Natural killer cell (primary cell): Measurements from ENCODE around the gene MRAS. TPM values are rescaled to one million over a fixed set of nuclear protein-coding genes. Genes with fewer than 3 reads are reported as not detected.

Experiments
- ATAC-seq, 3 donors: fragments of 150-1000 bp in 2 of 3; fragments of 200-7000 bp in 1 of 3; cut with Tn5 transposase; 1 replicate in 1 of 3; 2 replicates in 2 of 3; pipeline ENCODE4 v1.10.0; 2021; ENCODE audit warnings: mild to moderate bottlenecking in 2 of 3, moderate library complexity in 2 of 3
- DNase-seq, 2 donors: peaks; one replicate each; pipeline versions ENCODE4 v3.0.0 to v3.0.0-alpha.2; 2013 to 2021; ENCODE audit warnings: mixed read lengths in 1 of 2
- H3K27ac ChIP-seq: one replicate; pipeline ENCODE4 v1.5.1; 2013; ENCODE audit warnings: mild to moderate bottlenecking, low read length
- H3K27me3 ChIP-seq: one replicate; pipeline ENCODE4 v1.6.1; 2013; ENCODE audit warnings: low read length; ENCODE audit not compliant: control insufficient read depth, insufficient read depth
- H3K36me3 ChIP-seq: one replicate; pipeline ENCODE4 v1.6.1; 2013; ENCODE audit warnings: low read length; ENCODE audit not compliant: control insufficient read depth, insufficient read depth
- H3K4me1 ChIP-seq: one replicate; pipeline ENCODE4 v1.6.1; 2013; ENCODE audit warnings: low read length; ENCODE audit not compliant: control insufficient read depth, insufficient read depth
- H3K4me3 ChIP-seq: one replicate; pipeline ENCODE4 v1.5.1; 2013; ENCODE audit warnings: low read length
- H3K9me3 ChIP-seq: one replicate; pipeline ENCODE4 v1.6.1; 2013; ENCODE audit warnings: low read length; ENCODE audit not compliant: control insufficient read depth, insufficient read depth
- H3K27ac Mint-ChIP-seq, 2 donors: one replicate each; pipeline ENCODE4 v1.8.0; 2022; ENCODE audit warnings: mild to moderate bottlenecking in 2 of 2, mixed read lengths in 2 of 2, moderate library complexity in 1 of 2
- H3K27me3 Mint-ChIP-seq, 2 donors: one replicate each; pipeline ENCODE4 v1.8.0; 2022; ENCODE audit warnings: low read depth in 2 of 2, mixed read lengths in 2 of 2
- H3K36me3 Mint-ChIP-seq: one replicate; pipeline ENCODE4 v1.8.0; 2022; ENCODE audit warnings: mixed read lengths
- H3K4me1 Mint-ChIP-seq, 2 donors: one replicate each; pipeline ENCODE4 v1.8.0; 2022; ENCODE audit warnings: mixed read lengths in 2 of 2
- H3K4me3 Mint-ChIP-seq: one replicate; pipeline ENCODE4 v1.8.0; 2022; ENCODE audit warnings: mild to moderate bottlenecking, moderate library complexity, mixed read lengths
- H3K9me3 Mint-ChIP-seq, 2 donors: one replicate each; pipeline ENCODE4 v1.8.0; 2022; ENCODE audit warnings: mixed read lengths in 2 of 2
- WGBS: methylation state at CpG from one replicate; pipeline ENCODE4 v1.1.7; 2013; ENCODE audit warnings: missing lambda C conversion rate; ENCODE audit not compliant: insufficient coverage; 5-methylcytosine and 5-hydroxymethylcytosine counted together
- intact Hi-C: fragments of 100-400 bp; cut with micrococcal nuclease; formaldehyde crosslinking; loops from one replicate; pipeline ENCODE4 v1.14.2; 2022
- total RNA-seq, 4 donors: library from RNA; stranded (reverse); fragments of 120-200 nt in 1 of 4; gene quantifications; one replicate each; pipeline versions ENCODE4 v1.2.3 to v1.2.4, GENCODE V29; 2013 to 2022
- TF ChIP-seq, protein P1 (sequence below): fragments of 200-600 bp; IDR thresholded peaks from one replicate; pipeline ENCODE4 v1.8.0; 2022; ENCODE audit warnings: antibody characterized with exemption

The MRAS gene
- total RNA-seq, 3 donors from 2014 or later (not counting 1 experiment from before 2014, with no cell fraction given), result 1.2 to 4.9 (median 2.4) TPM

- H3K4me1 Mint-ChIP-seq, result no peaks in the 10 kb centered on the region
- no peak overlapping the region for H3K4me3 Mint-ChIP-seq
- Histone ChIP-seq H3K4me1 (no peaks in the 10 kb centered on the region), H3K4me3 (no peak overlapping the region), H3K27me3 (no peaks in the 10 kb centered on the region), H3K9me3 (no peaks in the 10 kb centered on the region), H3K36me3 (no peaks in the 10 kb centered on the region), H3K27ac (no peak overlapping the region)
- no peaks in the 10 kb centered on the region for H3K36me3 Mint-ChIP-seq
- DNase-seq (no peak), ATAC-seq (no peak)
- intact Hi-C loops, result no loop called here
- H3K9me3 Mint-ChIP-seq, result no peaks in the 10 kb centered on the region
- H3K27me3 Mint-ChIP-seq, result peaks cover 0 to 7% of the 10 kb centered on the region in 2 donors
- WGBS, result 89% methylated on average over 5 of the region's 5 CpGs
- TF ChIP-seq, protein P1, sequence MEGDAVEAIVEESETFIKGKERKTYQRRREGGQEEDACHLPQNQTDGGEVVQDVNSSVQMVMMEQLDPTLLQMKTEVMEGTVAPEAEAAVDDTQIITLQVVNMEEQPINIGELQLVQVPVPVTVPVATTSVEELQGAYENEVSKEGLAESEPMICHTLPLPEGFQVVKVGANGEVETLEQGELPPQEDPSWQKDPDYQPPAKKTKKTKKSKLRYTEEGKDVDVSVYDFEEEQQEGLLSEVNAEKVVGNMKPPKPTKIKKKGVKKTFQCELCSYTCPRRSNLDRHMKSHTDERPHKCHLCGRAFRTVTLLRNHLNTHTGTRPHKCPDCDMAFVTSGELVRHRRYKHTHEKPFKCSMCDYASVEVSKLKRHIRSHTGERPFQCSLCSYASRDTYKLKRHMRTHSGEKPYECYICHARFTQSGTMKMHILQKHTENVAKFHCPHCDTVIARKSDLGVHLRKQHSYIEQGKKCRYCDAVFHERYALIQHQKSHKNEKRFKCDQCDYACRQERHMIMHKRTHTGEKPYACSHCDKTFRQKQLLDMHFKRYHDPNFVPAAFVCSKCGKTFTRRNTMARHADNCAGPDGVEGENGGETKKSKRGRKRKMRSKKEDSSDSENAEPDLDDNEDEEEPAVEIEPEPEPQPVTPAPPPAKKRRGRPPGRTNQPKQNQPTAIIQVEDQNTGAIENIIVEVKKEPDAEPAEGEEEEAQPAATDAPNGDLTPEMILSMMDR, result no peak
- H3K27ac Mint-ChIP-seq, result no peak overlapping the region
Observed at GRCh38 chr3:138377804-138378203, 29.4 kb downstream of the MRAS start.

DNA sequence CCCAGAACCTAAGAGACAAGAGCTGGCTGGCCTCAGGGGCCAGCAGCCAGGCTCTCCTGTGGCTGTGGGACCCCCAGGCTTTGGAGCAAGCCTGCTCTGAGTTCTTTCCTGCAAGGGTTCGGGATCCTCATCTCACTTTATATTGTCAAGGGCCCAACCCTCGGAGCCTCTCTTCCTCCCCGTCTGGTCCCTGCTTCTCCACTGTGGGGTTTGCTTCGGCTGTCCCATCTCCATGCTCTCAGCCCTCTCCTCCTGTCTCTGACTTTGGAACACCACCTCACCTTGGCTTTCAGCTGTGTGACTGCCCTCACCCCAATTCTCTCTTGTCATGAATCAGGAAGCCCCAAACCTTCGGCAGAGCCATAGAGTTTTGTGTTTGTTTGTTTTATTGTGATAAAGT is 30.0 kb downstream of the MRAS start:
- H3K4me1 ChIP-seq, result no peaks in the 10 kb centered on the region
- Mint-ChIP-seq H3K36me3 (no peaks in the 10 kb centered on the region), H3K4me1 (no peaks in the 10 kb centered on the region), H3K4me3 (no peak overlapping the region), H3K9me3 (no peaks in the 10 kb centered on the region), H3K27me3 (peaks cover 0 to 5% of the 10 kb centered on the region in 2 donors), H3K27ac (no peak overlapping the region)
- H3K4me3 ChIP-seq, result no peak overlapping the region
- no peak for DNase-seq
- H3K36me3 ChIP-seq, result no peaks in the 10 kb centered on the region
- no peaks in the 10 kb centered on the region for H3K9me3 ChIP-seq
- intact Hi-C loops, result no loop called here
- H3K27me3 ChIP-seq, result no peaks in the 10 kb centered on the region
- no peak for ATAC-seq
- H3K27ac ChIP-seq, result no peak overlapping the region
- WGBS, result 91% methylated on average over 4 of the region's 5 CpGs
- TF ChIP-seq, protein P1, result no peak

- H3K27me3 Mint-ChIP-seq, result peaks cover 0 to 7% of the 10 kb centered on the region in 2 donors
Observed at GRCh38 chr3:138378990-138379389, 30.6 kb downstream of the MRAS start.

More at GRCh38 chr3:138378990-138379389, 30.6 kb downstream of the MRAS start:
- TF ChIP-seq, protein P1, result no peak
- Histone ChIP-seq H3K36me3 (no peaks in the 10 kb centered on the region), H3K9me3 (no peaks in the 10 kb centered on the region), H3K4me3 (no peak overlapping the region), H3K4me1 (no peaks in the 10 kb centered on the region), H3K27ac (no peak overlapping the region), H3K27me3 (no peaks in the 10 kb centered on the region)
- 100% methylated on average over 1 of the region's 1 CpG for WGBS
- Mint-ChIP-seq H3K4me3 (no peak overlapping the region), H3K4me1 (no peaks in the 10 kb centered on the region), H3K36me3 (no peaks in the 10 kb centered on the region), H3K27ac (no peak overlapping the region), H3K9me3 (no peaks in the 10 kb centered on the region)
- intact Hi-C loops, result no loop called here
- DNase-seq (no peak), ATAC-seq (no peak)
